Measurements from ENCODE around the gene POLR2E.

GRCh38 chr19:1105873-1106840 lies 11.0 kb upstream of the POLR2E start:
- TF ChIP-seq POLR2AphosphoS5 (IDR thresholded peaks at IDR 0.05; ENCODE audit: borderline replicate concordance, low read depth, low read length) = no peak
- no peak for TF ChIP-seq EZH2 (IDR thresholded peaks at IDR 0.05)

Measured in SK-N-MC (cell line).